NCI-H187 treated with DMSO at 0.1 percent for 48 hours (cell line): Measurements from ENCODE around the gene ARL14EP.
A peak's percentile ranks its signal among the peaks of the same experiment; 100 is the strongest.

Experiments used
- DNase-seq: peaks from one replicate; lab custom pipeline; 2025; lab: John Stamatoyannopoulos, UW

The ARL14EP gene

GRCh38 chr11:30326906-30327305, 4.0 kb downstream of the ARL14EP start:
- no peak for DNase-seq

- DNase-seq: no peak
Measured at GRCh38 chr11:30328681-30329080, 5.8 kb downstream of the ARL14EP start.

- no peak for DNase-seq
Measured at GRCh38 chr11:30329150-30329940, 6.4 kb downstream of the ARL14EP start.

- DNase-seq: no peak
Measured at GRCh38 chr11:30333405-30333804, 10.5 kb downstream of the ARL14EP start.

- DNase-seq: no peak
Measured at GRCh38 chr11:30342736-30343166, 19.8 kb downstream of the ARL14EP start.

- DNase-seq: no peak
Measured at GRCh38 chr11:30344085-30344484, 21.2 kb downstream of the ARL14EP start.

GRCh38 chr11:30345644-30346043, 22.7 kb downstream of the ARL14EP start:
- no peak for DNase-seq

- DNase-seq: peak; percentile 65
Measured at GRCh38 chr11:30346068-30346688, 23.3 kb downstream of the ARL14EP start.

GRCh38 chr11:30348035-30348434, 25.1 kb downstream of the ARL14EP start:
- no peak for DNase-seq

GRCh38 chr11:30349885-30350284, 27.0 kb downstream of the ARL14EP start:
- DNase-seq: no peak

- DNase-seq: no peak
Measured at GRCh38 chr11:30350384-30350783, 27.5 kb downstream of the ARL14EP start.

- peak; percentile 87 for DNase-seq
Measured at GRCh38 chr11:30351061-30351460, 28.2 kb downstream of the ARL14EP start.

GRCh38 chr11:30356391-30356790, 33.5 kb downstream of the ARL14EP start:
- DNase-seq: no peak

- no peak for DNase-seq
Measured at GRCh38 chr11:30357872-30358271, 35.0 kb downstream of the ARL14EP start.

GRCh38 chr11:30358536-30358935, 35.6 kb downstream of the ARL14EP start:
- DNase-seq: no peak

GRCh38 chr11:30360741-30361140, 37.8 kb downstream of the ARL14EP start:
- no peak for DNase-seq

GRCh38 chr11:30364139-30364836, 41.4 kb downstream of the ARL14EP start:
- no peak for DNase-seq

GRCh38 chr11:30364837-30365482, 42.1 kb downstream of the ARL14EP start:
- no peak for DNase-seq

GRCh38 chr11:30365793-30366517, 43.1 kb downstream of the ARL14EP start:
- DNase-seq: no peak

GRCh38 chr11:30368394-30368793, 45.5 kb downstream of the ARL14EP start:
- no peak for DNase-seq

- DNase-seq: no peak
Measured at GRCh38 chr11:30370164-30370563, 47.3 kb downstream of the ARL14EP start.

- no peak for DNase-seq
Measured at GRCh38 chr11:30377347-30377746, 54.4 kb downstream of the ARL14EP start.
